Panc1 (cell line): ENCODE data around the gene GALNT13.

ENCODE experiments used
- POLR2AphosphoS5 ChIP-seq: IDR thresholded peaks from 2 replicates; pipeline ENCODE4 v1.6.1; 2012; ENCODE audit warnings: mild to moderate bottlenecking, low read depth, low read length, moderate library complexity
- SIN3A ChIP-seq: IDR thresholded peaks from 2 replicates; pipeline ENCODE4 v1.6.1; 2012; ENCODE audit warnings: low read depth, mild to moderate bottlenecking, low read length, moderate library complexity, borderline replicate concordance; ENCODE audit not compliant: insufficient read depth
- TCF7L2 ChIP-seq: IDR thresholded peaks from 2 replicates; pipeline ENCODE4 v1.6.1; 2011; ENCODE audit warnings: mild to moderate bottlenecking, low read depth, low read length, inconsistent platforms
- TF ChIP-seq, protein P1 (sequence below): fragments of 450-650 bp; IDR thresholded peaks from 2 replicates; pipeline ENCODE4 v1.5.1; 2017; ENCODE audit warnings: mild to moderate bottlenecking

DNA sequence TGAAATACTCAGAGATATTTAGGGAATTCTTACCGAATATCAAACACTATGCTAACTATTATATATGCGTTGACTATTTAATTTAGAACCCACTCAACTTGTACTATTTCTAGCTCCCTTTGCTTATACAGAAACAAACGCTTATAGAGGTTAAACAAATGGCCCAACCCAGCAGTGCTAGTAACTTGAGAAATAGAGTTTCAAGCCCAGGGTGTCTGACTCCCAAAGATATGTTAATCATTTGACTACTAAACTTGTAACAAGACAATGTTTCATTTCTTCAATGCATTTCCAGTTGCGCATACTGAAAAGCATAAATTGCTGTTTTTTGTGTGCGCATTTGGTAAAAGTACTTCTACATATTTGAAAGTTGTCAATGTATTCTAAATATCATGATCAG is 310.3 kb downstream of the GALNT13 start:
- TF ChIP-seq, protein P1, sequence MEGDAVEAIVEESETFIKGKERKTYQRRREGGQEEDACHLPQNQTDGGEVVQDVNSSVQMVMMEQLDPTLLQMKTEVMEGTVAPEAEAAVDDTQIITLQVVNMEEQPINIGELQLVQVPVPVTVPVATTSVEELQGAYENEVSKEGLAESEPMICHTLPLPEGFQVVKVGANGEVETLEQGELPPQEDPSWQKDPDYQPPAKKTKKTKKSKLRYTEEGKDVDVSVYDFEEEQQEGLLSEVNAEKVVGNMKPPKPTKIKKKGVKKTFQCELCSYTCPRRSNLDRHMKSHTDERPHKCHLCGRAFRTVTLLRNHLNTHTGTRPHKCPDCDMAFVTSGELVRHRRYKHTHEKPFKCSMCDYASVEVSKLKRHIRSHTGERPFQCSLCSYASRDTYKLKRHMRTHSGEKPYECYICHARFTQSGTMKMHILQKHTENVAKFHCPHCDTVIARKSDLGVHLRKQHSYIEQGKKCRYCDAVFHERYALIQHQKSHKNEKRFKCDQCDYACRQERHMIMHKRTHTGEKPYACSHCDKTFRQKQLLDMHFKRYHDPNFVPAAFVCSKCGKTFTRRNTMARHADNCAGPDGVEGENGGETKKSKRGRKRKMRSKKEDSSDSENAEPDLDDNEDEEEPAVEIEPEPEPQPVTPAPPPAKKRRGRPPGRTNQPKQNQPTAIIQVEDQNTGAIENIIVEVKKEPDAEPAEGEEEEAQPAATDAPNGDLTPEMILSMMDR, result no peak
- TF ChIP-seq TCF7L2 (no peak), POLR2AphosphoS5 (no peak), SIN3A (no peak)
